NCI-H510A treated with DMSO at 0.1 percent for 48 hours (cell line): Measurements from ENCODE around the gene ARG2.

Source experiments
- DNase-seq: peaks from one replicate; lab custom pipeline; 2025; lab: John Stamatoyannopoulos, UW

The ARG2 gene

GRCh38 chr14:67683842-67684241 lies 64.1 kb downstream of the ARG2 start:
- no peak for DNase-seq

GRCh38 chr14:67690011-67690410 lies 70.3 kb downstream of the ARG2 start:
- no peak for DNase-seq

DNA sequence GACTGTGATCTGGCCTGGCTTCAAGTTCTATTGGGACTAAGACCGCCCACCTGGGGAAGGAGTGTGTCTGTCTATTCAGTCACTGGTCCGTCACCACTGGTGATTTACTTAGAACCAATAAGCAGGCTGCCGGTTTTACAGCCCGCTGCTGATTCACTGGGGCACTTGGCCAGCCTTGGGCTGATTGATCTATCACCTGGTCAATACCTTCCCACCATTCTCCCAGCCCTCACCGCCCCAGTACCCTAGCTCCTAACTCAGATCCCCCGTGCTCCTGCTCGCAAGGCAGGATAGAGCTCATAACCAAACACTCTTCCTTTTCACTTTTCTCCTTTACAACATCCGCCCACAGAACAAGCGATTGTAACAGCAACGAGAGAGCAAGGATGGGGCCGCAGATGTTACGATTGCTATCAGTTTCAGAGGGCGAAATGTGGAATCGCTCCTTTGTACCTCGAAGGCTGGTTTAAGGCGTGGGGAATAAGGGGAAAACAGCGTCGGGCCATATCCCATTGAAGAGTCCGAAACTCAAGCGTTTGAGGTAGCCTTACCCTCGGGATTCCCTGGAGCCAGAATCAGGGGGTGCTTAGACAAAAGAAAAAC lies 75.2 kb downstream of the ARG2 start:
- peak; percentile 88 for DNase-seq

DNA sequence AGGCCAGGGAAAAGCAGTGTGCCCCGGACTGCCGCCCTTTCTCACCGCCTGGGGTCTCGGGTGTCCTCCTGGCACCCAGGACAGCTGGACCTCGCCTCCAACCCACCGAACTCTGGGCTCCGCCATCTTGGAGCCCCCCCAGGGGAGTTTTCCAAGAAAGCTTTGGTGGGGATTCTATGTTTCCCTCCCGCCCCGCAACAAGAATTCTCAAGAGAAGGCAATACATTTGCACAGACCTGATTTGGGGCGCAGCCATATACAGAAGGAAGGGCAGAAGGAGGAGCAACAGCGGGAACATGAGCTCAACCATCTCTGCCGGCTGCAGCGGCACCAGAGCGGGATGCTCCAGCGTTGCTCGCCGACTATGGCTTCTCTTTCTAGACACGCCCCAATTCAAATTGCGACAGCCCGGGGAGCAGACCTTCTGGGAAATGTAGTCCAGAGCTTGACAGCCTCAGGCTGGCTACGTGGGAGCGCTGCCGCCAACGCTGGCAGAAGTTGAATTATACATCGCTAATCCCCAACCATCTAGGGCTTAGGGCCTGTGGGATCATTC lies 75.8 kb downstream of the ARG2 start, which contains the start of gene RDH11:
Gene RDH11 (minus strand): TSS at position 371 of the 556 bp plus-strand sequence. CDS start 61 bp downstream, at position 310.
- peak; percentile 87 for DNase-seq

DNA sequence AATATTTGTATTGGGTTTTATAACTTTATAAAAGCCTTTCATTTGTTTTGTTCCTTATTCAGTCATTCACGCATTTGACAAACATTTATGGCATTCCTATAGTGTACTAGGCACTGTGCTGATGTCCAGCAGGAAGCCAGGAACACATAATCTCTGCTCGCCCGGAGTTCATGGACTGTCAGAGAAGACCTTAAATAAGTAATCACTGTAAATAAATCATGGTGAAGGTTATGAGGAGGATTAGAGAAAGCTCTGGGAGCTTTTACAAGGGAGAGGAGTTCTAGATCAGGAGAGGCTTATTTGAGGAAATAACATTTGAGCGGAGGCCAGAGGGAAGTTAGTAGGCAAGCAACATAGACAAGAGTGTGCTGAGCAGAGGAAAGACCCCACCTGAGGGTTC lies 77.3 kb downstream of the ARG2 start:
- no peak for DNase-seq

- DNase-seq = no peak
These were observed 78.5 kb downstream of the ARG2 start for GRCh38 chr14:67698179-67698578.
